Lower leg skin (tissue), 4 donors: Measurements from ENCODE around the gene DIO1. TPM values are rescaled to one million over a fixed set of nuclear protein-coding genes. Genes with fewer than 3 reads are reported as not detected.
"Not testable (repeated sequence)": the region's sequence is repeated elsewhere in the genome, so short reads cannot be mapped to it uniquely, and the experiment has no call there.

Experiments
- DNase-seq, 2 donors: peaks; one replicate each; pipeline ENCODE4 v3.0.0-alpha.2; 2019; ENCODE audit warnings: low spot score in 2 of 2
- H3K4me3 ChIP-seq: fragments of 200-600 bp; sonication (generic); 2 replicates; pipeline ENCODE4 v1.5.1; 2017; ENCODE audit warnings: mild to moderate bottlenecking, low read depth; ENCODE audit not compliant: poor library complexity, severe bottlenecking
- CTCF ChIP-seq, 3 donors: fragments of 450-650 bp; IDR thresholded peaks; one replicate each; pipeline ENCODE4 v1.5.1; 2016; ENCODE audit warnings: antibody characterized with exemption in 3 of 3, mild to moderate bottlenecking in 3 of 3, moderate library complexity in 2 of 3
- POLR2A ChIP-seq, 2 donors: fragments of 450-650 bp; IDR thresholded peaks; one replicate each; pipeline ENCODE4 v1.6.1; 2016 to 2017; ENCODE audit warnings: antibody characterized with exemption in 2 of 2, mild to moderate bottlenecking in 1 of 2, moderate library complexity in 1 of 2
- WGBS, 2 donors: methylation state at CpG; one replicate each; pipeline ENCODE4 v1.1.5; 2018; 5-methylcytosine and 5-hydroxymethylcytosine counted together
- intact Hi-C: fragments of 100-400 bp; cut with DNase I; formaldehyde crosslinking; loops from one replicate; pipeline ENCODE4 v1.15.0; 2023; ENCODE audit warnings: low total_unique reads
- total RNA-seq, 4 donors: library from RNA; depleted of rRNA; stranded (reverse); fragments of >200 nt; gene quantifications; one replicate each; pipeline ENCODE4 v1.1.0, GENCODE V29; 2016

DIO1 gene
- total RNA-seq, 4 donors from 2014 or later = not detected

- no peak overlapping the region for H3K4me3 ChIP-seq
- no peak for DNase-seq
- WGBS, 2 donors = 45 to 47% methylated on average over 5 of the region's 5 CpGs
- TF ChIP-seq POLR2A (IDR thresholded peaks at IDR 0.05) = no peak
- TF ChIP-seq CTCF (IDR thresholded peaks at IDR 0.05) = no peak
- intact Hi-C loops = loop anchor here (5.0 kb wide), 1 partner anchor 84 kb away; no protein-coding TSS in a partner anchor
These were observed 15.4 kb upstream of the DIO1 start for GRCh38 chr1:53878492-53879105.

GRCh38 chr1:53881853-53882252 lies 12.1 kb upstream of the DIO1 start:
- H3K4me3 ChIP-seq, intact Hi-C loops, DNase-seq: not testable (repeated sequence)
- 96 to 97% methylated on average over 2 of the region's 2 CpGs for WGBS, 2 donors

- H3K4me3 ChIP-seq, intact Hi-C loops: not testable (repeated sequence)
- 91 to 98% methylated on average over 6 of the region's 6 CpGs for WGBS, 2 donors
- peak in 1 of 2 donors; percentile 9 for DNase-seq
These were observed 10.4 kb upstream of the DIO1 start for GRCh38 chr1:53883600-53883999.

- H3K4me3 ChIP-seq = no peak overlapping the region
- intact Hi-C loops = no loop called here
- DNase-seq = no peak
- TF ChIP-seq CTCF (IDR thresholded peaks at IDR 0.05) (no peak), POLR2A (IDR thresholded peaks at IDR 0.05) (no peak)
- WGBS, 2 donors = 35 to 63% methylated on average over 2 of the region's 2 CpGs
These were observed 5.3 kb upstream of the DIO1 start for GRCh38 chr1:53888681-53889080.

GRCh38 chr1:53889304-53890298 lies 4.4 kb upstream of the DIO1 start, which contains the start of gene YIPF1:
TSS of gene YIPF1 (minus strand) at chr1:53889797. CDS start at chr1:53888937, 860 bp downstream.
- intact Hi-C loops = no loop called here
- peak within 1 kb of the TSS; percentile 83 for H3K4me3 ChIP-seq
- DNase-seq = peak; percentile 88 to 98
- TF ChIP-seq POLR2A (IDR thresholded peaks at IDR 0.05) (no peak), CTCF (IDR thresholded peaks at IDR 0.05) (no peak)
- WGBS, 2 donors = 3 to 5% methylated on average over 38 to 47 of the region's 62 CpGs

GRCh38 chr1:53890522-53890941 lies 3.5 kb upstream of the DIO1 start:
- DNase-seq = no peak
- 63 to 64% methylated on average over 7 of the region's 7 CpGs for WGBS, 2 donors
- TF ChIP-seq POLR2A (IDR thresholded peaks at IDR 0.05) (no peak), CTCF (IDR thresholded peaks at IDR 0.05) (no peak)
- H3K4me3 ChIP-seq = no peak overlapping the region
- intact Hi-C loops = no loop called here
